ENCODE measurements around the gene GRIN1. TPM values are rescaled to one million over a fixed set of nuclear protein-coding genes. Genes with fewer than 3 reads are reported as not detected.

GRIN1 gene
- total RNA-seq, 1 experiment from 2014 or later, result 2.9 TPM

GRCh38 chr9:137191691-137192447 lies 52.9 kb downstream of the GRIN1 start:
- H3K9ac ChIP-seq (ENCODE audit: extremely low read depth, insufficient read length, low read length), result no peak overlapping the region
- no peak overlapping the region for H3T11ph ChIP-seq (ENCODE audit: low read length)
- no peak overlapping the region for H4K8ac ChIP-seq (replicated peaks; ENCODE audit: insufficient read length, low read depth, low read length)
- H3K27ac ChIP-seq (ENCODE audit: insufficient read length, low read depth, low read length), result no peak overlapping the region
- H4K91ac ChIP-seq (ENCODE audit: insufficient read length, low read depth, low read length), result no peak overlapping the region
- Mint-ChIP-seq H3K4me1 (peaks cover 20 to 26% of the 10 kb centered on the region in 2 experiments), H3K27me3 (ENCODE audit: low read depth) (no peaks in the 10 kb centered on the region), H3K36me3 (ENCODE audit: insufficient read depth in 1 of 3, low read depth in 3 of 3) (peaks cover 7 to 23% (median 15%) of the 10 kb centered on the region in 3 experiments; a peak in 6 of 7 replicates), H3K4me3 (no peak overlapping the region), H3K27ac (no peak overlapping the region), H3K9me3 (no peaks in the 10 kb centered on the region)
- no peak for DNase-seq
- H3K79me2 ChIP-seq (ENCODE audit: insufficient read depth, low read length), result peaks cover 10% of the 10 kb centered on the region; the same call in 1 of the 2 replicates
- H3K23me2 ChIP-seq (ENCODE audit: insufficient read length, low read depth, low read length, poor library complexity, severe bottlenecking), result peaks cover 13% of the 10 kb centered on the region
- no peak overlapping the region for H3K56ac ChIP-seq (ENCODE audit: insufficient read length, low read depth, low read length)
- no peak overlapping the region for H3K4ac ChIP-seq (ENCODE audit: low read depth, low read length)
- no peak overlapping the region for H2AFZ ChIP-seq (ENCODE audit: low read length)
- no peaks in the 10 kb centered on the region for H3K9me3 ChIP-seq (ENCODE audit: control insufficient read depth, low read depth, low read length)
- H2BK5ac ChIP-seq (ENCODE audit: insufficient read length, low read length), result no peak overlapping the region
- H3K18ac ChIP-seq (ENCODE audit: insufficient read length, low read depth, low read length), result no peak overlapping the region
- H4K5ac ChIP-seq (ENCODE audit: insufficient read length, low read depth, low read length), result no peak overlapping the region
- H3K14ac ChIP-seq (ENCODE audit: insufficient read depth, low read length), result no peak overlapping the region; the same call in 1 of the 2 replicates
- H3K23ac ChIP-seq (ENCODE audit: insufficient read length, low read depth, low read length), result no peak overlapping the region
- WGBS (ENCODE audit: extremely low coverage, insufficient read length, low lambda C conversion rate), result no CpG with 5 or more reads among the region's 22 CpGs
- no peak overlapping the region for H2BK20ac ChIP-seq (ENCODE audit: low read depth, low read length, poor library complexity, severe bottlenecking)
- peaks cover 6% of the 10 kb centered on the region for H3K79me1 ChIP-seq (ENCODE audit: insufficient read depth, low read depth, low read length, poor library complexity, severe bottlenecking)
- H3K4me2 ChIP-seq (ENCODE audit: insufficient read depth, insufficient read length, low read length), result no peak overlapping the region
- H2BK15ac ChIP-seq (ENCODE audit: low read depth, low read length), result no peak overlapping the region
- TF ChIP-seq, protein P1, sequence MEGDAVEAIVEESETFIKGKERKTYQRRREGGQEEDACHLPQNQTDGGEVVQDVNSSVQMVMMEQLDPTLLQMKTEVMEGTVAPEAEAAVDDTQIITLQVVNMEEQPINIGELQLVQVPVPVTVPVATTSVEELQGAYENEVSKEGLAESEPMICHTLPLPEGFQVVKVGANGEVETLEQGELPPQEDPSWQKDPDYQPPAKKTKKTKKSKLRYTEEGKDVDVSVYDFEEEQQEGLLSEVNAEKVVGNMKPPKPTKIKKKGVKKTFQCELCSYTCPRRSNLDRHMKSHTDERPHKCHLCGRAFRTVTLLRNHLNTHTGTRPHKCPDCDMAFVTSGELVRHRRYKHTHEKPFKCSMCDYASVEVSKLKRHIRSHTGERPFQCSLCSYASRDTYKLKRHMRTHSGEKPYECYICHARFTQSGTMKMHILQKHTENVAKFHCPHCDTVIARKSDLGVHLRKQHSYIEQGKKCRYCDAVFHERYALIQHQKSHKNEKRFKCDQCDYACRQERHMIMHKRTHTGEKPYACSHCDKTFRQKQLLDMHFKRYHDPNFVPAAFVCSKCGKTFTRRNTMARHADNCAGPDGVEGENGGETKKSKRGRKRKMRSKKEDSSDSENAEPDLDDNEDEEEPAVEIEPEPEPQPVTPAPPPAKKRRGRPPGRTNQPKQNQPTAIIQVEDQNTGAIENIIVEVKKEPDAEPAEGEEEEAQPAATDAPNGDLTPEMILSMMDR (conservative IDR thresholded peaks at IDR 0.05), result no peak
- no peaks in the 10 kb centered on the region for H4K20me1 ChIP-seq (ENCODE audit: control insufficient read depth, insufficient read depth, insufficient read length)
- no peak overlapping the region for H2AK5ac ChIP-seq (ENCODE audit: insufficient read length, low read length)
- H3K4me1 ChIP-seq (ENCODE audit: insufficient read depth, low read length), result peaks cover 5% of the 10 kb centered on the region; the same call in 1 of the 2 replicates
- H3K27me3 ChIP-seq (ENCODE audit: insufficient read depth, low read length), result no peaks in the 10 kb centered on the region
- H2BK12ac ChIP-seq (ENCODE audit: insufficient read length, low read depth, low read length), result no peak overlapping the region
- no peak overlapping the region for H2BK120ac ChIP-seq (ENCODE audit: low read depth, low read length, poor library complexity, severe bottlenecking)

Measured in H9 (cell line).